GM12874 (cell line): Measurements from ENCODE around the gene PLXNA4.

Experiments used
- CTCF ChIP-seq: IDR thresholded peaks from 2 replicates; pipeline ENCODE4 v1.5.1; 2011; ENCODE audit warnings: low read depth, mild to moderate bottlenecking, control low read depth, low read length, moderate library complexity; ENCODE audit not compliant: insufficient read depth

The PLXNA4 gene

GRCh38 chr7:132311733-132312132 is 264.5 kb downstream of the PLXNA4 start:
- no peak for TF ChIP-seq CTCF

GRCh38 chr7:132309102-132309805 is 267.0 kb downstream of the PLXNA4 start:
- TF ChIP-seq CTCF: no peak

GRCh38 chr7:132307465-132307864 is 268.8 kb downstream of the PLXNA4 start:
- TF ChIP-seq CTCF: no peak

- no peak for TF ChIP-seq CTCF
Observed at GRCh38 chr7:132300599-132301277, 275.5 kb downstream of the PLXNA4 start.

- no peak for TF ChIP-seq CTCF
Observed at GRCh38 chr7:132298790-132299189, 277.5 kb downstream of the PLXNA4 start.

GRCh38 chr7:132296820-132297219 is 279.4 kb downstream of the PLXNA4 start:
- no peak for TF ChIP-seq CTCF

- TF ChIP-seq CTCF: no peak
Observed at GRCh38 chr7:132295175-132295574, 281.1 kb downstream of the PLXNA4 start.
